Measurements from ENCODE around the gene CTNNB1. TPM values are rescaled to one million over a fixed set of nuclear protein-coding genes. Genes with fewer than 3 reads are reported as not detected.

CTNNB1 gene
- total and polyA plus RNA-seq, 2 of the 13 experiments (the other 11 are each of a cell fraction or from before 2014, with no cell fraction given), result 398 to 489 TPM

DNA sequence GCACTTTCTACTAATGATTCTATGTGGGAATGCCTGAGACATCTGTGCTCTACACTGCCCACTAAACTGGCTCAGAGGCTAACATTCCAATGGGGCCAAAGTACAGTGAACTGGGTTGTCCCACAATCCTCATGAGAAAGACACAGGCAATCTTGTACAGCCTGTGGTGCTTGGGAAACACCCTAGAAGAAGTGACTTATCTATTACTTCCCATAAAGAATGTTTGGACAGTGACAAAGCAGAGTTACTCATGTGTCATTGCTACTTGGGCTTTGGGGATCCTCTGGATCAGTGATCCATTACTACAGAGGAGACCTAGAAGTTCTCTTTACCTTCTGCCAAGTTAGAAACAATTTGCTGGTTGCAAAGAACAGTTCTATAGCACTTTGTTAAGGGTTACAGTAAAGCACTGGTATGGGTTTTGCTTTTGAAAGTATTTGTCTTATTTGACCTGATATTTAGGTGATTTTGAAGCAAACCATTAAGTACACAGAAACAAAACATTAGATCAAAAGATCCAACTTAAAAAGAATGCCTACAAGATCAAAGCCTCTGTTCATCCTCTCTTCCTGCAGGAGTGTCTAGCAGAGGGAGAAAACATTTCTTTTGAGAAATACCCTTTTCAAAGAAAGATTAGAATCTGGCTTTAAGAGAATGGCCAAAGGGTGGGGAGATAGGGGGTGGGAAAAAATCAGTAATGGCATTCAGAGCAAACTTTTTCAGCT, 75.8 kb downstream of the CTNNB1 start (continued):
- TF ChIP-seq, protein P1, sequence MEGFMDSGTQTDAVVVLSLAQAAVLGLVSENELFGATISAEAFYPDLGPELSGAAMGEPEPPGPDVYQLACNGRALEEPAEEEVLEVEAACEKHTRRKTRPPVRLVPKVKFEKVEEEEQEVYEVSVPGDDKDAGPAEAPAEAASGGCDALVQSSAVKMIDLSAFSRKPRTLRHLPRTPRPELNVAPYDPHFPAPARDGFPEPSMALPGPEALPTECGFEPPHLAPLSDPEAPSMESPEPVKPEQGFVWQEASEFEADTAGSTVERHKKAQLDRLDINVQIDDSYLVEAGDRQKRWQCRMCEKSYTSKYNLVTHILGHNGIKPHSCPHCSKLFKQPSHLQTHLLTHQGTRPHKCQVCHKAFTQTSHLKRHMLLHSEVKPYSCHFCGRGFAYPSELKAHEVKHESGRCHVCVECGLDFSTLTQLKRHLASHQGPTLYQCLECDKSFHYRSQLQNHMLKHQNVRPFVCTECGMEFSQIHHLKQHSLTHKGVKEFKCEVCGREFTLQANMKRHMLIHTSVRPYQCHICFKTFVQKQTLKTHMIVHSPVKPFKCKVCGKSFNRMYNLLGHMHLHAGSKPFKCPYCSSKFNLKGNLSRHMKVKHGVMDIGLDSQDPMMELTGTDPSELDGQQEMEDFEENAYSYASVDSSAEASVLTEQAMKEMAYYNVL (CRISPR knock-in tag; IDR thresholded peaks at IDR 0.05; ENCODE audit: borderline replicate concordance), result no peak
- TF ChIP-seq, protein P2, sequence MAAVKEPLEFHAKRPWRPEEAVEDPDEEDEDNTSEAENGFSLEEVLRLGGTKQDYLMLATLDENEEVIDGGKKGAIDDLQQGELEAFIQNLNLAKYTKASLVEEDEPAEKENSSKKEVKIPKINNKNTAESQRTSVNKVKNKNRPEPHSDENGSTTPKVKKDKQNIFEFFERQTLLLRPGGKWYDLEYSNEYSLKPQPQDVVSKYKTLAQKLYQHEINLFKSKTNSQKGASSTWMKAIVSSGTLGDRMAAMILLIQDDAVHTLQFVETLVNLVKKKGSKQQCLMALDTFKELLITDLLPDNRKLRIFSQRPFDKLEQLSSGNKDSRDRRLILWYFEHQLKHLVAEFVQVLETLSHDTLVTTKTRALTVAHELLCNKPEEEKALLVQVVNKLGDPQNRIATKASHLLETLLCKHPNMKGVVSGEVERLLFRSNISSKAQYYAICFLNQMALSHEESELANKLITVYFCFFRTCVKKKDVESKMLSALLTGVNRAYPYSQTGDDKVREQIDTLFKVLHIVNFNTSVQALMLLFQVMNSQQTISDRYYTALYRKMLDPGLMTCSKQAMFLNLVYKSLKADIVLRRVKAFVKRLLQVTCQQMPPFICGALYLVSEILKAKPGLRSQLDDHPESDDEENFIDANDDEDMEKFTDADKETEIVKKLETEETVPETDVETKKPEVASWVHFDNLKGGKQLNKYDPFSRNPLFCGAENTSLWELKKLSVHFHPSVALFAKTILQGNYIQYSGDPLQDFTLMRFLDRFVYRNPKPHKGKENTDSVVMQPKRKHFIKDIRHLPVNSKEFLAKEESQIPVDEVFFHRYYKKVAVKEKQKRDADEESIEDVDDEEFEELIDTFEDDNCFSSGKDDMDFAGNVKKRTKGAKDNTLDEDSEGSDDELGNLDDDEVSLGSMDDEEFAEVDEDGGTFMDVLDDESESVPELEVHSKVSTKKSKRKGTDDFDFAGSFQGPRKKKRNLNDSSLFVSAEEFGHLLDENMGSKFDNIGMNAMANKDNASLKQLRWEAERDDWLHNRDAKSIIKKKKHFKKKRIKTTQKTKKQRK (IDR thresholded peaks at IDR 0.05; ENCODE audit: low read length), result no peak
- TF ChIP-seq ZNF556 (CRISPR knock-in tag; IDR thresholded peaks at IDR 0.05; ENCODE audit: borderline replicate concordance), result no peak
- TF ChIP-seq ZNF460 (CRISPR knock-in tag; IDR thresholded peaks at IDR 0.05; ENCODE audit: borderline replicate concordance), result no peak
- TF ChIP-seq, protein P3, sequence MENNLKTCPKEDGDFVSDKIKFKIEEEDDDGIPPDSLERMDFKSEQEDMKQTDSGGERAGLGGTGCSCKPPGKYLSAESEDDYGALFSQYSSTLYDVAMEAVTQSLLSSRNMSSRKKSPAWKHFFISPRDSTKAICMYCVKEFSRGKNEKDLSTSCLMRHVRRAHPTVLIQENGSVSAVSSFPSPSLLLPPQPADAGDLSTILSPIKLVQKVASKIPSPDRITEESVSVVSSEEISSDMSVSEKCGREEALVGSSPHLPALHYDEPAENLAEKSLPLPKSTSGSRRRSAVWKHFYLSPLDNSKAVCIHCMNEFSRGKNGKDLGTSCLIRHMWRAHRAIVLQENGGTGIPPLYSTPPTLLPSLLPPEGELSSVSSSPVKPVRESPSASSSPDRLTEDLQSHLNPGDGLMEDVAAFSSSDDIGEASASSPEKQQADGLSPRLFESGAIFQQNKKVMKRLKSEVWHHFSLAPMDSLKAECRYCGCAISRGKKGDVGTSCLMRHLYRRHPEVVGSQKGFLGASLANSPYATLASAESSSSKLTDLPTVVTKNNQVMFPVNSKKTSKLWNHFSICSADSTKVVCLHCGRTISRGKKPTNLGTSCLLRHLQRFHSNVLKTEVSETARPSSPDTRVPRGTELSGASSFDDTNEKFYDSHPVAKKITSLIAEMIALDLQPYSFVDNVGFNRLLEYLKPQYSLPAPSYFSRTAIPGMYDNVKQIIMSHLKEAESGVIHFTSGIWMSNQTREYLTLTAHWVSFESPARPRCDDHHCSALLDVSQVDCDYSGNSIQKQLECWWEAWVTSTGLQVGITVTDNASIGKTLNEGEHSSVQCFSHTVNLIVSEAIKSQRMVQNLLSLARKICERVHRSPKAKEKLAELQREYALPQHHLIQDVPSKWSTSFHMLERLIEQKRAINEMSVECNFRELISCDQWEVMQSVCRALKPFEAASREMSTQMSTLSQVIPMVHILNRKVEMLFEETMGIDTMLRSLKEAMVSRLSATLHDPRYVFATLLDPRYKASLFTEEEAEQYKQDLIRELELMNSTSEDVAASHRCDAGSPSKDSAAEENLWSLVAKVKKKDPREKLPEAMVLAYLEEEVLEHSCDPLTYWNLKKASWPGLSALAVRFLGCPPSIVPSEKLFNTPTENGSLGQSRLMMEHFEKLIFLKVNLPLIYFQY (CRISPR knock-in tag; IDR thresholded peaks at IDR 0.05; ENCODE audit: borderline replicate concordance), result peak; percentile 53; the same call in 1 of the 2 replicates
- TF ChIP-seq, protein P4, sequence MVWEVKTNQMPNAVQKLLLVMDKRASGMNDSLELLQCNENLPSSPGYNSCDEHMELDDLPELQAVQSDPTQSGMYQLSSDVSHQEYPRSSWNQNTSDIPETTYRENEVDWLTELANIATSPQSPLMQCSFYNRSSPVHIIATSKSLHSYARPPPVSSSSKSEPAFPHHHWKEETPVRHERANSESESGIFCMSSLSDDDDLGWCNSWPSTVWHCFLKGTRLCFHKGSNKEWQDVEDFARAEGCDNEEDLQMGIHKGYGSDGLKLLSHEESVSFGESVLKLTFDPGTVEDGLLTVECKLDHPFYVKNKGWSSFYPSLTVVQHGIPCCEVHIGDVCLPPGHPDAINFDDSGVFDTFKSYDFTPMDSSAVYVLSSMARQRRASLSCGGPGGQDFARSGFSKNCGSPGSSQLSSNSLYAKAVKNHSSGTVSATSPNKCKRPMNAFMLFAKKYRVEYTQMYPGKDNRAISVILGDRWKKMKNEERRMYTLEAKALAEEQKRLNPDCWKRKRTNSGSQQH (CRISPR knock-in tag; IDR thresholded peaks at IDR 0.05; ENCODE audit: low read depth), result no peak
- TF ChIP-seq, protein P5, sequence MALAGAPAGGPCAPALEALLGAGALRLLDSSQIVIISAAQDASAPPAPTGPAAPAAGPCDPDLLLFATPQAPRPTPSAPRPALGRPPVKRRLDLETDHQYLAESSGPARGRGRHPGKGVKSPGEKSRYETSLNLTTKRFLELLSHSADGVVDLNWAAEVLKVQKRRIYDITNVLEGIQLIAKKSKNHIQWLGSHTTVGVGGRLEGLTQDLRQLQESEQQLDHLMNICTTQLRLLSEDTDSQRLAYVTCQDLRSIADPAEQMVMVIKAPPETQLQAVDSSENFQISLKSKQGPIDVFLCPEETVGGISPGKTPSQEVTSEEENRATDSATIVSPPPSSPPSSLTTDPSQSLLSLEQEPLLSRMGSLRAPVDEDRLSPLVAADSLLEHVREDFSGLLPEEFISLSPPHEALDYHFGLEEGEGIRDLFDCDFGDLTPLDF (CRISPR knock-in tag; IDR thresholded peaks at IDR 0.05), result no peak
- TF ChIP-seq RFXAP (CRISPR knock-in tag; IDR thresholded peaks at IDR 0.05; ENCODE audit: borderline replicate concordance), result no peak
- no peak for TF ChIP-seq MAF1 (CRISPR knock-in tag; IDR thresholded peaks at IDR 0.05; ENCODE audit: borderline replicate concordance)
- TF ChIP-seq, protein P6, sequence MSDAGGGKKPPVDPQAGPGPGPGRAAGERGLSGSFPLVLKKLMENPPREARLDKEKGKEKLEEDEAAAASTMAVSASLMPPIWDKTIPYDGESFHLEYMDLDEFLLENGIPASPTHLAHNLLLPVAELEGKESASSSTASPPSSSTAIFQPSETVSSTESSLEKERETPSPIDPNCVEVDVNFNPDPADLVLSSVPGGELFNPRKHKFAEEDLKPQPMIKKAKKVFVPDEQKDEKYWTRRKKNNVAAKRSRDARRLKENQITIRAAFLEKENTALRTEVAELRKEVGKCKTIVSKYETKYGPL (CRISPR knock-in tag; IDR thresholded peaks at IDR 0.05), result no peak
- no peak for TF ChIP-seq KLF6 (CRISPR knock-in tag; IDR thresholded peaks at IDR 0.05)
- no peak for TF ChIP-seq AKAP8 (CRISPR knock-in tag; IDR thresholded peaks at IDR 0.05)
- no peak for TF ChIP-seq ZC3H4 (CRISPR knock-in tag; IDR thresholded peaks at IDR 0.05; ENCODE audit: borderline replicate concordance)
- TF ChIP-seq ZNF296 (CRISPR knock-in tag; conservative IDR thresholded peaks at IDR 0.05), result no peak
- TF ChIP-seq, protein P7, sequence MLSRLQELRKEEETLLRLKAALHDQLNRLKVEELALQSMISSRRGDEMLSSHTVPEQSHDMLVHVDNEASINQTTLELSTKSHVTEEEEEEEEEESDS (CRISPR knock-in tag; IDR thresholded peaks at IDR 0.05; ENCODE audit: borderline replicate concordance), result no peak

Measured in HepG2 (cell line).